Activated CD4-positive, CD25-positive, alpha-beta regulatory T cell (primary cell): ENCODE data around the gene TBKBP1.
"Not testable (repeated sequence)": the region's sequence is repeated elsewhere in the genome, so short reads cannot be mapped to it uniquely, and the experiment has no call there.

ENCODE experiments used
- DNase-seq, 4 experiments: peaks; one replicate each; lab custom pipeline; 2025; lab: John Stamatoyannopoulos, UW

TBKBP1 gene

DNA sequence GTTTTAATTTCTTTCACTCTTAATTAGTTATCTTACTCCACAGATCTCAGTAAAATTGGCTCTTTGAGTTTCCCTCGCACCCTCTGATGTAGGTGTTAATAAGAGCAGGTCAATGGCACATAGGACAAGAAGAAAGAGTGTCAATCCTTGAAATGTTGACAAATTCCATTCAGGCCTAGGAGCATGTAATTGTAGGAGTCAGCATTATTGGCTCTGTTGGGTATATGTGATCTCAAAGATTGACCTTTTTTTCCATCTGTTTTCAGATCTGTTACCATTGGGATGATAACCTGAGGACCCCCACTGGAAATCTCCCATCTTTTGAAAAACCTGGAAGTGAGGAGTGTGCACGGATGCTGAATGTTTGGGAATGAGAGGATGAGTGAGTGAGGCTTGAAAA, 11.8 kb upstream of the TBKBP1 start:
- no peak for DNase-seq

DNA sequence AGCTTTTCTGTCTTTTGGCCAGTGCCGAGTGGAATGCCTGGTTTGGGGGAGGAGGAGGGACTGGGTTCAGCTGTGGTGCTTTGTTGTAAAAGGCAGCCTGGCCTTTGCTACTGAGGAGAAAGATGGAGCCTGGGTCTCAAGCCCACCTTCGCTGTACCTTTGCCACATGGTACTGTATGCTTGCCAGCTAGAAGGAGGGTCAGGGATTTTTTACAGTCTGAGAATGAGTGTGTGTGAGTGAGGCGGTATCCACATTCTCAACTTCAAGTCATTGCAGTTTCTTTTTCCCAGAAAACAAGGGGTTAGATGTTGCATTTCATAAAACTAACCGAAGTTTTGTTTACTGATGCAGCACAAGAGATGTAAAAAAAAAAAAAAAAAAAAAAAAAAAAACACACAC, 11.2 kb upstream of the TBKBP1 start:
- DNase-seq: not testable (repeated sequence)

DNA sequence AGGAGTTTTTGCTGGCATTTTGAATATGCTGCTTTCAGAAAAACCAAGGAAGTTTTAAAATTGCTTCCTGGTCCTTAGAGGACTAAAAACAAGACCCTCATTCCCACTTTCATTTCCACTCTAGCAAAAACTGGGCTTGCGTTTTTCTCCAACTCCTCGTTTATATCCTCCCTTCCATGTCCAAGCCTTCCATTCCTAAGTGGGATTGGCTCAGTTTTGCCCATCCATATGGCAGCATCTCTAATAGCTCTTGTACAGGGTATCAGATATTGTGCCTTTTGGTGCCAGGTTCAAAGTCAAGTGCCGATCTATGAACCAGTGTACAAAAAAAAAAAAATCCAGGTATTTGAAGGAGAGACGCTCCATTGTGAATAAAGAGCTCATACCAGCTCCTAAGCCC, 9.9 kb upstream of the TBKBP1 start:
- DNase-seq: no peak

DNA sequence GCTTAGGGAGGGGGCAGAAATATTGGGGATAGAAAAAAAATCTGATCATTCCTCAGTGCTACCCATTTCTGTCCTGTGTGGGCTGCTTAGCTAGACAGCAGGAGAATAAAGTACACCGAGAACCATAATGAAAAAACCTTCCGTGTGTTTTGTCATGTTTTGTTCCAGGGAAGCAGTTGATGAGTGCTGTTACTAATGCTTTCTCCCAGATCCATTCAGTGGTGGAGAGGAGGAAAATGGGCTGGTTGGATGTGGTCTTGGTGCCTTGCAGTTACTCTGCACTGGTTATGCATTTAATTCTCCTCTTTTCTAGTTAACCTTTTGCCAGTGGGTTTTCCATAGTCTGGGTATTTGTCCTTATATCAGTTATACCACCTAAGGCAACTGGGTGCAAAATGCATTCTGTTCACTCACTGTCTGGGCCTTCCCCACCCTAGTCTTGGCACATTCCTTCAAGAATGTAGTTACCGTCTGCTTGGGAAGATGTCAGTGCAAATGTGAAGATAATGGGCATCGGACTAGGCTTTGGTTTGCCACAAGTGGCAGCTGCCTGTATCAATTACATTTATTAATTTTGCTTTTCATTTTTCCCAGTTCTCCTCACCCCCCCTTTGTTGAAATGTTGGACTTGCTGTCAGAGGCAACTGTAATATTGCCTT, 9.3 kb upstream of the TBKBP1 start:
- DNase-seq: no peak

DNA sequence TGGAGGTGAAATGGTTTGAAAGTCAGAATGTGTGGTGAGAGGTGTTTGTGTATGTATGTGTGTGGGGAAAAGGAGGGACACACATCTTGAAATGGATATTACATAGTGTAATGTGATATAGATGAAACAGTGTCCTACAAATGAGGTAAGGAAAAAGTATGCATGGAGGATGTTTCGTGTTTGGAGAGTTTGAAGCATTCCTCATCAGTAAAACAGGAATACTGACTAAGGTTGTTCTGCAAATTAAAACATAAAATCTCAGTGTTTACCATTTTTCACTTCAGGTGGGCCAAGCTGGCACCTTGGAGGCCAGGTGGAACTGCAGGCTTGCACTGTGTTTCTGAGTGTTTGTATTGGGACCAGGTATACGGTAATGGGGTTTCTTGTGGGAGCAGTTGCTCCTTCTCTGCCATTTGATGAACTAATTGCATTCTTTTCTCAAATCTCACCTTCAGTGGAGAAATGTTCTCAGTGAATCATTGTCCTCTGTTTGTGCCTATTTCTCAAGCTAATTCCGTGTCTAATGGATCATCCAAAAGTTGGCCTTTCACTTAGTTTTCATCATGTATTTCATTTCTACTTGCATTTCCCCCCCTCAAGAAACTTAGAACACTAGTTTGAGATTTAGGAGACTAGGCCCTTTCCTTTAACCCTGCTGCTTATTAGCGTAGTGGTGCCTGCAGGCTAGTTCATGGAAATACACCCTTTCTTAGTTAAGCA, 8.2 kb upstream of the TBKBP1 start:
- no peak for DNase-seq

DNA sequence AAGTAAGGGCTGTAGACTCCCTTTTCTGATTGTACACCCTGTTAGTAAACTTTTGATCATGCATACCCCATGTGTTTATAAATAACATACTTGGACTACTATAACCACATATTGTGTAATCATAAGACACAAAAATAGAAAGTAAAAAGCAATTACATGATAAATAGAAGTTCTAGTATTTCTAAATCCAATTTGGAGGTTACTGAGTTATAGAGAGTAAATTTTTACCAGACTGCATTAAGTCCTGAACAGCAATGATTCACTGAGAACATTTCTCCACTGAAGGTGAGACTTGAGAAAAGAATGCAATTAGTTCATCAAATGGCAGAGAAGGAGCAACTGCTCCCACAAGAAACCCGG, 7.7 kb upstream of the TBKBP1 start:
- DNase-seq: no peak

DNA sequence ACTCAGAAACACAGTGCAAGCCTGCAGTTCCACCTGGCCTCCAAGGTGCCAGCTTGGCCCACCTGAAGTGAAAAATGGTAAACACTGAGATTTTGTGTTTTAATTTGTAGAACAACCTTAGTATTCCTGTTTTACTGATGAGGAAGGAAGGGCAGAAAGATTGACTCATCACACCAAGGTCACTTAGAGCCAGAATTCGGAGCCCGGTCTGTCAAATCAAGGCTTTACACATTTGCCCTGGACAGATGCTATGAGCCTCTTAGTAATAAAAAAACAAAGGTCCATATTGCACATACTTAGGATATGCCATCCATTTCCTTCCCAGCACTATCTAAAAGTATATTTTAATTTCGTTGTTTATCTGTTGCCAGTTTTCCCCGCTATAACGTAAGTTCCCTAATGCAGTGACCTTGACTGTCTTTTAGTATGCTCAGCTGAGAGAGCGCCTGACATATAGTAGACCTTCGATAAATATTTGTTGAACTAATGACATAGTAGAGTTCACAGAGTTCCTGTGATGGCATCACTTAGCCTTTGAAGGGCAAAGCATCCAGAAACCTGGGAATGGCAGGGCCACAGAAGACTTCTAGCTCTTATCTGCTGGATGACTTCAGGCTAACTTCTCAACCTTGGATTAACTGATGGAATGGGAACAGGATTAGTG, 7.2 kb upstream of the TBKBP1 start:
- DNase-seq: no peak

DNA sequence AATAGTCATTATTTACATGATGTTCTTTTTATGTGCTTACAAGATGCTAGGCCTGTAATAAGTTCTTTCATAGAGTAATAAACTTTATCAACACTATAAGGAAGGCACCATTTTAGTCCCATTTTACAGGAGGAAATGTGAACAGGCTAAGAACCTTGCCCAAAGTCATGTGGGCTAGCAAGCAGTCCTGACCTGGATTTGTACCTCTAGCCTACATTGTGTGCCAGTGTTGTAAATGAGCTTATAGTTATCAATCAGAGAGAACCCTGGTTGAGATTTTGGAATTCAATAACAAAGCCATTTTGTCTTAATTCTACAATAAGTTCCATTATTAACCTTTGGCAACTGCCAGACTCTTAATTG, 6.7 kb upstream of the TBKBP1 start:
- DNase-seq: no peak

DNA sequence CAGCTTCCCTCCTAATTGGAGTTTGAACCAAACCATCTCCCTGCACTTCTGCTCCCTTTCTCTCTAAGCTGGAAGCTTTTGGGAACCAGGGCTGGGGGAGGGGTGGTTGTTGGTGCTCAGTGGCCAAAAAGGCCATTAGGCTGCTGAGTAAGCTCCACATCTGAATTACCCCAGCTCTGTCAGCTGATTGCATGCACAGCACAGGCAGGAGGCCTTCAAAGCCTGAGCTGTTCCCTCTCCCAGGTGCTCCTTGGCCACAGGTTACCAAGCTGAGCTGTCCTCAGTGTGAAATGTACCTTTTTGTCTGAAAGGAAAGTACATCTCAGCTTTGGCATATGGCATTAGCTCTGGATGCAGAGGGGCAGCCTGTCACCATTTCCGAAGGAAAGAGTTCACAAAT, 6.2 kb upstream of the TBKBP1 start:
- no peak for DNase-seq

DNA sequence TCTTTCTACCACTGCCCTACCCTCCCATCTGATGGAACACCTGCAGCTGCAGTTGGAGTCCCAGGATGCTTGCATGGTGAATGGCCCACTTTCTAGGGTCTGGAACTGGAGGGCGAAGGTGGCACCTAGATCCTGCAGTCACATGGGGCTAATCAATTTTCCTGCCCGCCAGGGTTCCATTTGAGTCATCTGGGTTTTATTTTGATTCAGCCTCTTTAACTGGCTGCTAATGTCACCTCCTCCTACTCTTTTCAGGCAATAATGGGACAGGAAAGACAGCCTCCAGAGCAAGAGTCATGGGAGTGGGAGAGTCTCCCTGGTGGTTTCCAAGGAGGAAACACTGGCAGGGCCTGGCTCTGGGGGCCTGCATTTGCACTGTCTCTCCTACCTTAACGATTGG, 3.8 kb upstream of the TBKBP1 start:
- DNase-seq: no peak

DNA sequence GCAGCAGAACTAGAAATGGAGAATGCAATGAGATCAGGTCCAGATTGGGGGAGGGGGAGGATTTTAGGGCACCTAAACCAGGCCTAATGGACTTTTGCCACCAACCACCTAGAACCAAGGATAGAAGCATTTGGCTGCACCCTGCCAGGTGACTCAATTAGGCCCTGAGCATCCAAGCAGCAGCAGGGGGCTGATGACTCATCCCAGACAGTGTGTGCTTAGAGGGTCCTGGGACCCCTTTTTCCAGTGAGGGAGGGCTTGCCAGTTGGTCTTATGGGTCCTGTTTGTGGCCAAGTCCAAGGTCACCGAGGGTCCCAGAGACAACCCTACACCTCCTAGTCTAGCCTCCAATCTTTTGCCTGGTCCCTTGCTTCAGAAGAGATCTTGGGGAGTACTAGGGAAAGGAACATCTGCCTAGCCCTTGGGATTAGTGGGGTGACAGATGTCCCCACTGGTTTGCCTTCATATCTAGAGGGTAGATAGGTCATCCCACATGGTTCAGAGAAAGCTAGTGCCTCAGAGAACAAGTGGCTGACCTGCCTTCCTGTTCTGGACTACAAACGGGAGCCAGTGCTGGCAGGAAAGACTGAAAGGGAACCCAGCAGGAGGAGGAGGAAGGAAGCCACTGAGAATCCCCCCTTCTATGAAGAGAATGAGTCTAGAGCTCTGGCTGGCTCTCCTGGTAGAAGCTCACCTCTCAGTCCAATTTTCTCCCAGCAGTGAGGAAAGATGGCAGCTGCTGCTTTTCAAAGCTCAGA, 1.6 kb upstream of the TBKBP1 start:
- DNase-seq: no peak

DNA sequence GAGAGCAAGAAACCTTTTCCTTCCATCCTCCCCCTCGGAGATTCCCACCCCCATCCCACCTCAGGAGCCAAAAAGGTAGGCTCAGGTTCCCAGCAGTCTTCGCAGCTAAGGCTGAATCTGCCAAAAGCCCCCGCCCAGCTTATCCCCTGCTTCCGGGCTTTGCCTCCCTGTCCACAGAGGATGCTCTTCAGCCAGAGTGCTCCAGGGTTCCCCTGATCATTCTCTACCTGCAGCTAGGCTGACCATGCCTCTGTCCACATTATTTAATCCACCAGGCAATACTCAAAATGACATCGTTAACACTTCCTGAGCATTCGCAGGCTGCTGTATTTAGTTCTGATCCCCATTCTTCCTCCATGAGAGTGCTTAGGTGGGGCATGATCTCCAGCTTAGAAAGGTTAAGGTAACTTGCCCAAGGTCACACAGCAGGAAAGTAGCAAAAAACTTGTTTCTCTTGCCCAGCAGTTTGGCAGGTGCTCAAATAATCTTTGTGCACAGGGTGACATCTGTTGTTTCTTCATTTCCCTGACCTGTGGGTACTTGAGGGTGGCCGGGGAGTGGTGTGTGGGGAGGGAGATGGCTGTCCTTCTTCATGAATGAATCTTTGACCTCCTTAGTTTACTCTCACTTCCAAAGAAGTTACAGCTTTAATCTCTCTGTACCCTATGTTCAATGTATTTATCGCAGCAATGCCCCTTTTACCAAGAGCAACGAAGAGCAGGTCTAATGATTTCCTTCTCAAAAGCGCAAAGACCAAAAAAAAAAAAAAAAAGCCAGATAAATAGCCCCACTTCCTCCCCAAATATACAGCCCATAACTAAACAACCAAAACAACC, 848 bp upstream of the TBKBP1 start:
- no peak for DNase-seq

DNA sequence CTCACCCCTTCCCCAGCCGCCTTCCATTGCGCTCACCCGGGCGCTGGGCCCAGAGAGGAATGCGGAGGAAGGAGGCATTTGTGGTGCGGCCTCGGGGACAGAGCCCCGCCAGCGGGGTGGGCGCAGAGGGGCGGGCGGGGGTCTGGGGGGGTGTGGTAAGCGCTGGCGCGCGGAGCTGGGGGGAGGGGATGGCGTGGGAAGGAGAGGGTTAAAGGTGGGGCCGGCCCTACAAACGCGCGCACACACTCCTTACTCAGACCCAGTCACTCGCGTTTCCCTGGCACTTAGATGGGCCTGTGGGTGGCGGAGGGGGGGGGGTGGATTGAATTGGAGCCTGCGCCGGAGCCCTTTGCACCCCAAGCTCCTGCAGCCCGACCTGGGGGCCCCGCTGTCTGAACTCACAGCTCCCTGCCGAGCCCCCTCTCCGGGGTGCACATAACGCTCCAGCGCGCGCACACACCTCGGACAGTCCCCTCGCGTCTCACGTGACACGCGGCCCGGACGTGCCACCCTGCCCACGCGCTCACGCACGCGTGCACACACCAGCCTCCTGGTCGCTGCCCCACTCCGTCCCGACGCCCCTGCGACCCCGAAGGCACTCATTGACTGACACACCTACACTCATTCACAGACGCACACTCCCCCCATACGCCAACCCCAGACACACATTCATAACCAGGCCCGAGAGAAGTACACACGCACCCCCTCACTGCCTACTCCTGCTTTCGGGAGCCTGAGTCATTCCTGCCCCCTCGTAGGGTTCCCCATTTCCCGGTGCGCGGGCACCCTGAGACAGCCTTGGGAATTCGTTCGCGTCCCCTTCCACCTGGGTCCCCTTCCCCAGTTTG, 844 bp downstream of the TBKBP1 start:
- peak in 2 of 4 experiments; percentile 37 to 61 for DNase-seq

DNA sequence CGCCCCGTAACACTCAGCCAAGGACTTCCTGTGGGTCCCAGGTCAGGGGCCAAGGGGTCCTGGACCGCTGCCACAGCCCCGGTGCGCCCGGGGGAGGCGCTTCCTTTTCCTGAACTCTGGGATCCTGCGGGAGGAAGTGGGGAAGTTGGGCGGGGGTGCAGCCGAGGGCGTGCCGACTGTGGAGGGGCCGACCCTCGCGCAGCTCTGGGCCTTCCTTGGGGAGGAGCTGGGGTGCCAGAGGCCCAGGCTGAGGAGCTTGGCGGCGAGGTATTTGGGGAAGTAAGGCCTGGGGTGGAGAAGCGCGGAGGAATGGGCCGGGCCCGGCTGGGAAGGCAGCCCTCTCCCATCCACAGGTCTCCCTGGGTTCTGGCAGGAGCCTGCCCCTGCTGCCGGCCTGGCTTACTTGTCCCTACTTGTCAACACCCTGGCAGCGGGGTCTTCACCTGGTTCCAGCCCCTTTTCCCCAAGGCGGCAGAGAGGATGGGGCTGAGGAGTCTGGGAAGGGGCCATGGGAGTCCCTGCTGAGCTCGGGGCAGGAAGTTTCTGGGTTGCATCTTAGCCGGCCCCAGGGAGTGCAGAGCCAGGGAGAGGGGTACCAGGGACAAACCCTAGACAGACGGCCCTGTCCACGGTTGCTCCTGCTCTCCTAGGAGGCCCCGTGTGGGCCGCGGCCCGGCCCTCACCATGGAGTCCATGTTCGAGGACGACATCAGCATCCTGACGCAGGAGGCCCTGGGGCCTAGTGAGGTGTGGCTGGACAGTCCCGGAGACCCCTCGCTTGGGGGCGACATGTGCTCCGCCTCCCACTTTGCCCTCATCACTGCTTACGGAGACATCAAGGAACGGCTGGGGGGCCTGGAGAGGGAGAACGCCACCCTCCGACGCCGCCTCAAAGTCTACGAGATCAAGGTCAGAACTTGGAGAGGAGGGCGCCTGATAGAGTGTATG, 1.7 kb downstream of the TBKBP1 start:
- no peak for DNase-seq

DNA sequence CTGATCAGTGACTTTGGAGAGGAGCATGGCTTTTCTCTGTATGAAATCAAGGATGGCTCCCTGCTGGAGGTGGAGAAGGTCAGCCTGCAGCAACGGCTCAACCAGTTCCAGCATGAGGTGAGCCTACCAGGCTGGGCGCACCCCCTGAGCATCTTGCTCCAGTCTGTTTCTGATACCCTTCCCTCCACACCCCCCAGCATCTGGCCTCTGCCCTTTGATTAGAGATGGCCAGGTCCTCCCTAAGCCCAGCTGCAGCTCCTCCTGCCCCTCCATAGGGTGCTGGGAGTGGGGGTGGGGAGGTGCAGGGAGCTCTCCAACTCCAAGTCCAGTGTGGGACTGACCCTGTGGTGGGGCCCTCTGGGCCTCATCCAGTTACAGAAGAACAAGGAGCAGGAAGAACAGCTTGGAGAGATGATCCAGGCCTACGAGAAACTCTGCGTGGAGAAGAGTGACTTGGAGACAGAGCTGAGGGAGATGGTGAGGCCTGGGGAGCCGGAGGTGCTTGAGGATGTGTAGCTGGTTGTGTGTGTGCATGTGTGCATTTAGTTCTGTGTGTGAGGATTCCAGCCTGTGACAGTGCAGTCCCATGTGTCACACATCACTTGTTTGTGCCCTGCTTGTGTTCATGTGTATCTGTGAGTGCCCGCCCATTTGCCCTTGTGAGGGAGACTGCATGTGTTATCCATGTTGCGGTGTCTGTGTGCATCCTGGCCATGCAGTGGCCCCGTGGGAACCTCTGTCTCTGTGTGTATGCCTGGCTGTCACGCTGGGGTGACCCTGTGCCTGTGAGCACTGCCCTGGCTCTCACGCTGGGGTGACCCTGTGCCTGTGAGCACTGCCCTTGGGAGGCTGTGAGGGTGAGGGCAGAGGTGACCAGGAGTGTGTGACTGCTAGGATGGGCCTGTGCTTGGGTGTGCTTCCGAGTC, 3.0 kb downstream of the TBKBP1 start:
- no peak for DNase-seq

DNA sequence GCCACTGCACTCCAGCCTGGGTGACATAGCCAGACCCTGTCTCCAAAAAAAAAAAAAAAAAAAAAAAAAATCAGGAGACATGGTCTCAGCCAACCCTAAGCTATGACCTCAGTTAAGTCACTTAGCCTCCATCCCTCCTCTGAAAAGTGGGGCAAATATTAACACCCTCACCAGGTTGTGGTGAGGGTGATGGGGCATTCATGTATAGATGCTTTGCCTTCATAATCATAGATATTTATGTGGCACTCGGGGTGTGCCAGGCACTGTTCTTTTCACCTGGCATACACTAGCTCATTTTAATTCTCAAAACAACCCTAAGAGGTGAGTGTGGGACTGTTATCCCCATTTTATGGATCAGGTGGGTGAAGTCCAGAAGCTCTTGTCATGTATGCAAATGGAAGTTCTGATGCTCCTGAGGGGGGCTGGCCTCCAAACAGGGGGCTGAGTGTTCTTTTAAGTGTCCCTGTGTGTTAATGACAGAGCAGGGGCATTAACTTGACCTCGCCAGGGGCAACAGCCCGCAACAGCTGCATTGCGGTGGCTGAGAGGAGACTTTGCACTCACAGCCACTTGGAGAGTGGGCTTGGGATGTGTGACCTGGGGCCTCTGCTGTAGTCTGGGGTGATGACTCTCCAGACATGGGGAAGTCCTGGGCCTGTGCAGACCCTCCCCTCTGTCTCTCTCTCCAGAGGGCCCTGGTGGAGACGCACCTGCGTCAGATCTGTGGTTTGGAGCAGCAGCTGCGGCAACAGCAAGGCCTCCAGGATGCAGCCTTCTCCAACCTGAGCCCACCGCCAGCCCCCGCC, 4.1 kb downstream of the TBKBP1 start:
- DNase-seq: no peak

DNA sequence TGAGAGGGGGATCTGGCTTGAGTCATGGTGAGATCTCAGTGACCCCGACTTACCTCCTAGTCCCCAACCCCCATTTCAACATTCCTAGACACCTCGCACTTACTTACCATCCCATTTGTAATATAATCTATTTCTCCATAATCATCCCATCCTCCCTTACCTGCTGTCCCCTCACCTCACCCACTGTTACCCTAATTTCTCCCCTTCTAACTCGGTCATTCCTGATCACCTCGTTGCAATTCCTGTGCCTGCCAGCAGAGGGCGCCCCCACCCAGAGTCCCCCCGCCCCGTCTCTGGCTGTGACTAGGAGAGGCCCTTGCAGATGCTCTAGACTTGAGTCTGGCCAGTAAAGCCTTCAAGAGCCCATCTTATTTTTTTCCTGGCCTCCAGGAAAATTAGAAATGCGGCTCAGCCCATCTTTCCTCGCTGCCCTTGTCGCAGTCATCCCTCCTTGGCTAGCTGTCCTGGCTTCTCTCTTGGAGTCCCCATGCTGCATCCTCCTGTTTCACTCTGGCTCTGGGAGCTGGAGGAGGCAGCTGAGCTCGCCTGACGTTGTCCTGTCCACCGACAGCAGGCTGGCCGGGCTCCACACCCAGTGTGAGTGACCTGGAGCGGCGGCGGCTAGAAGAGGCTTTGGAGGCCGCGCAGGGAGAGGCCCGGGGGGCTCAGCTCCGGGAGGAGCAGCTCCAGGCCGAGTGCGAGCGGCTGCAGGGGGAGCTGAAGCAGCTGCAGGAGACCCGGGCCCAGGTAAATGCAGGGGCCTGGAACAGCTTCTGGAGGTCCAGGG, 5.0 kb downstream of the TBKBP1 start:
- peak; percentile 55 to 78 (median 64) for DNase-seq
